ENCODE measurements around the gene TMEM182.
A peak's percentile ranks its signal among the peaks of the same experiment; 100 is the strongest.

Gene TMEM182, protein sequence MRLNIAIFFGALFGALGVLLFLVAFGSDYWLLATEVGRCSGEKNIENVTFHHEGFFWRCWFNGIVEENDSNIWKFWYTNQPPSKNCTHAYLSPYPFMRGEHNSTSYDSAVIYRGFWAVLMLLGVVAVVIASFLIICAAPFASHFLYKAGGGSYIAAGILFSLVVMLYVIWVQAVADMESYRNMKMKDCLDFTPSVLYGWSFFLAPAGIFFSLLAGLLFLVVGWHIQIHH

GRCh38 chr2:102761763-102762162, at the start of gene TMEM182:
Gene TMEM182, plus strand, starts transcription at chr2:102762031. Its CDS starts 187 bp downstream, at chr2:102762218.
- no peak for DNase-seq

DNA sequence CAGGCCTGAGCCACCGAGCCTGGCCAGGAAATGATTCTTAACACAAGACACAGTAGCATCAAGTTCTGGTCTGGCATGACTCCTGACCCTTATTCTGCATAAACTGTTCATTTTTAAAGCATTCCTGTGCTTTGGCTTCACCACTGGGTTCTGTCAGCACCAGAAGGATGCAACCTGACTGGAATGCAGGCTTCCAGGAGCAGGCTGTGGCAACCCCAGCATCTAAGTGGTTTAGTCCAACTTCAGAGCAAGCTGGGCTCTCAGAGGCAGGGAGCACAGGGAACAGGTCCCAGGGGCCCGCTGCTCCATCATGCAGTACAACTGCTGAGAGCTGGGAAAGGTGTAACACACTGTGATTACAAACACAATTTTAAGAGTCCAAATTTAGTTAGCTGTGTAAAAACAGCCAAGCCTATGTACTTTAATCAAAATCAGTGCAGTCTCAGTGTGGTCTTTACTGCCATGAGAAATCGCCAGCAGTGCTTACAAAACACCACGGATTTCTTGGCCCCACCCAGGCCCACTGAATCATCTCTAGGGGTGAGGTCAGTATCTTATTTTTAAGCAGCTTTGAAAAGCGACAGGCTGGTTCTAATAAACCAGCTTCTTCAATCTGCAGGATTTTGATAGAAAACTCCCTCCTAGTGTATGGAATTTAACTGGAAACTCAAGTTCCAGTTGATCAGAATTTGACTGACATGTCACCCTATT, 44.4 kb upstream of the TMEM182 start:
- DNase-seq = peak; percentile 27

DNA sequence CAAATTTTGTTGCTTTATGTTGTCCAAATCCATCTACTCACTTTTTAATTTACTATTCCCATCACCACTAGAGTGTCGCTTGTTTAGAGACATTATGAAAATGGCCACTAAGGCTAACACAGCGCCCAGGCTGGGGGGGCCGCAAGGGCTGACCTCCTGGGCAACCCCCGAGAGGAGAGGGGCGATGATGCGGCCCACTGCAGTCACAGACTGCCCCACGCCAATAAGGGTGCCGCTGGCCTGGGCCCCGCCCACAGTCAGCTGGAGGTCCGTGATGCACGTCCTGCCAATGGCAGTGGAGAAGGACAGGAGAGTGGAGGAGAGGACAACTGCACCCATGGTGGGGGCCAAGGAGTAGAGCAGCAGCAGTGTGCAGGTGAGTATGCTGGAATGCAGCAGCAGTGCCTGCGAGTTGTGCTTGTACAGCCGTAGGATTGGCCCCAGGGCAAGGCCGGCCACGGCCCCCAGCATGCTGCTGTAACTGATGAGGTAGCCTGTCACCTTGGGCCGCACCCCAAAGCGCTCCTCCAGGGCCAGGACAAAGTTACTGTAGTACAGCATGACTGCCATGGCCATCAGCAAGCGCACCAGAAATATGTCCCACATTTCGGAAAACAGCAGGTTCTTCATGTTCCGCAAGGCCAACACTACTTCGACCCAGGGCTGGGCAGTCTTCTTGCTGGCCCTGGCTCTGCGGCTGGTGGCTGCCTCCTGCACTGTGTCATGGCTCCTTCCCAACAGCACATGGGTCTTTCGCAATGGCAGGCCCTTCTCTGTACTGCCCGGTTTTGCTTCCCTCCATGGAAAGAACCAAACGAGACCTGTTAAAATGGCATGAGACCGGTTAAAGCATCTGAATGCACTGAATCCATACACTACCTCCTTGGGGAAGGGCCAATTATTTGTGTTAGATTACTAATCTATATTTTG, 43.2 kb upstream of the TMEM182 start:
- DNase-seq = no peak

DNA sequence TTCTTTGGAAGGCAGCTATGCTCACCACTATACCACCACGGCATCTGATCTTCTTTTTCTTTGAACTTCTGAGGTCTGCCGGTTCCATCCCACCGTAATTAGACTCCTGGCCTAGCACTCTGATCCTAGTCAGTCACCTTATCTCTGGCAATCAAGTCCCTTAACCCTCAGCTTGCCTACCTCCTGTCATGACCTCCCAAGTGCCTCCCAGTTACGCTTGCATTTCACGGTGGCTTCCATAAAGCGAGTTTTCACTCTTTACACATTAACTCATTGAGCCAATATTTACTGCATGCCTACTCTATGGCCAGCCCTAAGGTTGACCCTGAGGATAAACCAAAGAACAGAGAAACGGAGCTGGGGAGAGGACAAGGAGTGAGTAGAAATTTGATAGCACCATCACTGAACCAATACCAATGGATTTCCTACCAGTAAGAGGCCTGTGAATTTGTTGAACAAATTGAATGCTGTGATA, 37.8 kb upstream of the TMEM182 start:
- DNase-seq = no peak

DNA sequence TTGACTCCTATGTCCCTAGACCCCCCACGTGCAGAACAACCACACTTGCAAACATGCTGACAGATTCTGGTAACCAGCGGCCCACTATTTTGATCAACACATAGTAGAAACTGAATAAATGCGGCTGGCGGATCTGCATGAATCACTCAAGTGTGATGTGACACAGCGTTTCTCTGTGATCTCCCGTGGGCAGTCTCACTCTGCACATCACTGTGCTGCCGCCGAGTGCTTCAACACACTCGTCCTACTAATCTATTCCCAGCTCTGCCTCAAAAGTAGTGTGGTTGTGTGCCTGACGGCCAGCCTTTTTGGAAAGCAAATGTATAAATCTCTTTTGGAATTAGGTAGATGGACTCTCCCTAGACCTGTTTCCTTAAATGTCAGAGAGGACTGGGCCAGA, 37.3 kb upstream of the TMEM182 start:
- DNase-seq = no peak

DNA sequence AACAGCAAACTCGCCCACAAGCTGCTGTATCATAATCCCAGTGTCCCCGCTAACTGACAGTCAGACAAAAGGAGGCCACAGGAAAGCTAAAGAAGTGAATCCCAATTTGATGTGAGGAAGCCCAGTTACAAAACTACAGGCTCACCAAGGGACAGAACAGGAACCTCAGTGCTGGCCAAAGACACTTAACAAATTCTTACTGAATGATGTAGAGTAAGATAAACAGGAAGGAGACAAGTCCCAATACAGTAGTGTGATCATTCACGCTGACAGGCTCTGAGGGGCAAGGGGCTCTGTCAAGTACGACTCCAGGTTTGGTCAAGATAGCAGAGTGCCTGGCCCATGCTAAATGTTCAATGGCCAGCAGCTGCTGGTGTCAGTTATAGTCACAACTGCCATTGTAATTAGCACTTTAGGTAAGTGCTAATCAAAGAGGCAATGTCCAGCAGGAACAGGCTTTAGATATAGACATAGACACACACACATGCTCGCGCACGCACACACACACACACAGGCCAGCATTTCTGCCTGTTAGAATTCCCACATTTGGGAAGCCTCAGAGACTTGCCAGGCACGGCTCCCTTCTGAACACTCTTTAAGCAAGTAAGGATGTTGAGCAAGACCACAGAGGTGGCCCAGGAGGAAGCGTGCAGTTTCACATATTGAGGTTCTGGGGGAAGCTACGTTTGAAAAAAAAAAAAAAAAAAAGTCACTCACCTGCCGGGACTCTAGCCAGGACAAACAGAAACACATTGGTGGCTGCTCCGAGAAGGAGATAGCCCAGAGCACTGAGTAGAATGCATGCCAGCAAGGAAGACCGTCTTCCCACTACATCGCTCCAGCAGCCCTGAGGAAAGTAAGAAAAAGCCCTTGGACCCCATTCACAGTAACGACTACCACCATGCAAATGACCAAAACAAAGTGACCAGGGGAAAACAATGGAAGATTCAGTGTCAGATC, 35.4 kb upstream of the TMEM182 start:
- DNase-seq = no peak

DNA sequence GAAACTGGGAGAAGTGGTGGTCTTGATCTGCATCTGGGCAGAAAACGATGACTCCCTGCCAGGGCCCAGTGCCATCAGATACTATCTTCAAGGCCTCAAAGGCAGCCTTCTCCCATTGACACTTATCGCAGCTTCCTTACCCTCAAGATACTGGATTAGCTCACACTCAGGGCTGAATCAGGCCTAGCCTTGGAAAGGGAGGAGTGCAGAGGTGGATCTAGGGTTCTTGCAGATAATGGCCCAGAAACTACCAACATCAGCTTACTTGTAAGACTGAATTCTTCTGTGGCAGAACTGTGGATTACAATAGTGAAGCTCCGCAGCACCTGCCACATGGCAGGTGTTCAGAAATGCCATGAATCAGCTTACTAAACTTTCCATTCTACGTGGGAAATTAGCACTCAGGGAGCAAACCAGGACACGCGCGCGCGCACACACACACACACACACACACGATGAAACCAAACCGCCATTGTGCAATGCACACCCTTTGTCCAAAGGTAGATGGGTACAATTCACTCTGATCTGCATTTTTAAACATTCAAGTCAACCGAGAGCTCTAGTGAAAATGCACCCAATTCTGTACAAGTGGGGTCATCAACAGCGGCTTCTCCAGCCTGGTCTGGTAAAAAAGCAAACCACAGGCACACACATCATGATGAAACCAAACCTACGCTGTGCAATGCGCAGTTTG, 26.3 kb upstream of the TMEM182 start:
- DNase-seq = no peak

DNA sequence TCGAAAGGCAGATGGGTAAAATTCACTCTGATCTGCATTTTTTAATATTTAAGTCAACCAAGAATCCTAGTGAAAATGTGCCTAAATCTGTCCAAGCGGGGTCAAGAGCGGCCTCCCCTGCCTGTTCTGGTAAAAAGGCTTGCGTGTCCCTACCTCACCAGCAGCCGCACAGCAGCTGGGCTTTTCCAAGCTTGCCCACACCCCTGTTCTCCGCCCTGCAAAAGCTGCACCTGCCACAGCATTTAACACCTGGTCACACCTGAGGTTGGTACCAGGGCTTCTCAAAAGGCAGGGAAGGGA, 25.8 kb upstream of the TMEM182 start:
- DNase-seq = no peak

GRCh38 chr2:102736410-102737409, 25.1 kb upstream of the TMEM182 start:
- peak; percentile 33 for DNase-seq

GRCh38 chr2:102737431-102737830, 24.4 kb upstream of the TMEM182 start:
- DNase-seq = no peak

DNA sequence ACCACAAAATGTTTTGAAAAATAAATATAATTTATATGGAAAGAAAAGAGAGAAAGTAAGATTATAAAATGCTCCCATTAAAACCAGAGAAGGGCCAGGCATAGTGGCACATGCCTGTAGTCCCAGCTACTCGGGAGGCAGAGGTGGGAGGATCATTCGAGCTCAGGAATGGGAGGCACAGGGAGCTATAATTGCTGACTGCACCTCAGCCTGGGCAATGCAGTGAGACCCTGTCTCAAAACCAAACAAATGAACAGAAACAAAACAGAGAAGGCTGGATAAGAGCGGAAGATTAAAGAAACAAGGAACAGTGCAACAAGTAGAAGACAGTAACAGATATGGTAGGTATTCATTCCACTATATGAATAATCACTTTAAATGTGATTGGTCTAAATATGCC, 18.6 kb upstream of the TMEM182 start:
- no peak for DNase-seq

- DNase-seq = no peak
Observed at GRCh38 chr2:102748107-102748506, 13.7 kb upstream of the TMEM182 start.

GRCh38 chr2:102749938-102750337, 11.9 kb upstream of the TMEM182 start:
- no peak for DNase-seq

DNA sequence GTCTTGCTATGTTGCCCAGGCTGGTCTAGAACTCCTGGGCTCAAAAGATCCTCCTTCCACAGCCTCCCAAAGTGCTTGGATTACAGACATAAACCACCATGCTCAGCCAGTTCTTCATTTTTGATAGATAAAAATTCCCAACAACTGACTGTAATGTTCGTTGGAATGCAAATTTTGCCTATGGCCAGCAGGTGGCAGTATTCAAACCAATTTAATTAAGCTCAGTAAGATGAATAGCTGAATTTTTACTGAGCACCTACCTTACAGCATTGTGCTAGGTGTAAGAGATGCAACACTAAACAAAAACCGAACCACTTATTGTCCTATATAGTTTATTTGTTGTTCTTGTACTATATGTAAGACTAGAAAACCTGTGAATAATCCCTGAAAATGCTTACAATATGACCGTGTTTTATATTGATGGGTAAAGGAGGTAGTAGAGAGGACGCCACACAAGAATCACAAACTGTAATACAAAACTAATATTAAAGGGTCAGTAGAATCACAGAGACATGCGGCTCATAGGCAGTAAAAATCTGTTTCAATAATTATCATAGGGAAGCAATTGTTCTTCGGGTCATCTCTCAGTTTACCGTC, 8.2 kb upstream of the TMEM182 start:
- DNase-seq = peak; percentile 55

GRCh38 chr2:102754456-102755145, 7.2 kb upstream of the TMEM182 start:
- no peak for DNase-seq

DNA sequence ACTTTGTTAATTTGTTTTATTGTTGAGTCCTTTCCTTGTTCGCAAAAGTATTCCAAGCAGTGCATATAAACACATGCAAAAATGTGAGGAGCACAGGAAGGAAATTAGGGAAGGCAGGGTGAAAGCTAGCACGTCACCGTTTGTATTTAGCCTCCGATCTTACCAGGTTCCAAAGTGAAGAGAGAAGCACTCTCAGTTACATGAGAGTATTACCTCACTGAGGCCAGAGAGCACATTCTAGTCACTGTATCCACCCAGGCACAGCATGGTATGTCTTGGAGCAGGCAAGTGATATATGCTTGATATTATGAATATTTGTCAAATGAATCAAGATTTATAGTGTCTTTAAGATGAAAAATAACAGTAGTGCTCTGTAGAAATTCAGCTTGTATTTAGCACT, 6.5 kb upstream of the TMEM182 start:
- DNase-seq = no peak

DNA sequence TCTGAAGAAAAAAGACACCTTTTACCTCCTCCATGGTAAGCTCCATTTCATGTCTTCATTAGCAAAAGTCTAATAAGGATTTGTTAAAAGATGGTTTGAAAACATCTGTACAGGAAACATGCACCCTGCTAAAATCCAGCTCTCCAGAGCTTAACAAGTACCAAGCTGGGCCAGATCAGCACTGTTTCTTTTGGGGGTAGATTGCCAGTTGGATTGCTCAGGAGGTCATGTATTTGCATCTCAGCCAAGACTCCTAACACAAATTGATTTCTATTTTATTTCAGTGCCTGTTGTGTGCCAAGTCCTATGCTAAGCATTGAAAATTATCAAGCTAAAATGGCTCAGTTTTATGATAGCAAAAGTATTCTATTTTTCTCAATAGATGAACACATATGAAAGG, 3.4 kb upstream of the TMEM182 start:
- DNase-seq = no peak

DNA sequence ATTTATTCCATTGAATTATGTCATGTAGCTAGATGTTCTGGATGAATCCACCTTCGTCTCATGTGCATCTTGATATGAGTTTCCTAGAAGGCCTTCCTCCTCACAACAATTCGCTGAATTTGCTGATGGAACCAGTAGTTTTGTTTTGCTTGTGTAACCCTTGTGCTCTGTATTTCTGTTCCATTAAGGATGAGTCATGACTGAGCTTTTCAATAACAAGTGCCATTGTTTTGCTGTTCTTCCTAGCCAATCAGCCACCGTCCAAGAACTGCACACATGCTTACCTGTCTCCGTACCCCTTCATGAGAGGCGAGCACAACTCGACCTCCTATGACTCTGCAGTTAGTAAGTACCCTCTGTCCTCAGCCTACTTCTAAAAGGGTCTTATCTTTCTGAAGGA, 2.3 kb downstream of the TMEM182 start:
- no peak for DNase-seq

GRCh38 chr2:102765061-102765460, 3.2 kb downstream of the TMEM182 start:
- DNase-seq = no peak

DNA sequence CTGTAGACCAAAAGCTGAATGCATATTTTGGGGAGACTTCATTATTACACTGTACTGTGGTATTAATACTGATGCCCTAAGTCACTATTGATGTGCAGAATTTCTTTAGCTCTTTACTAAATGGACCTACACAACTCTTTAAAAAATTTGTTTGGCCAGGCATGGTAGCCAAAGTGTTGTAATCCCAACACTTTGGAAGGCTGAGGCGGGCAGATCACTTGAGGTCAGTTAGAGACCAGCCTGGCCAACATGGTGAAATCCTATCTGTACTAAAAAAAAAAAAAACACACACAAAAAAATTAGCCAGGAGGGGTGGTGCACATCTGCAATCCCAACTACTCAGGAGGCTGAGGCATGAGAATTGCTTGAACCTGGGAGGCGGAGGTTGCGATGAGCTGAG, 6.4 kb downstream of the TMEM182 start:
- DNase-seq = no peak
